Stomach (tissue), 4 donors: Measurements from ENCODE around the gene RNF7.

ENCODE experiments used
- POLR2A ChIP-seq, 4 donors: fragments of 450-650 bp; IDR thresholded peaks; one replicate each; pipeline ENCODE4 v1.6.1; 2016; ENCODE audit warnings: antibody characterized with exemption in 4 of 4, control low read depth in 2 of 4, mild to moderate bottlenecking in 1 of 4, moderate library complexity in 1 of 4
- POLR2AphosphoS5 ChIP-seq, 3 donors: sonication (generic); formaldehyde crosslinking; IDR thresholded peaks; one replicate each; pipeline ENCODE4 v1.6.1; 2016; ENCODE audit warnings: antibody characterized with exemption in 3 of 3
- TF ChIP-seq, protein P1 (sequence below), 7 experiments: fragments of 450-650 bp in 4 of 7; fragments of 200-600 bp in 3 of 7; sonication (generic) in 3 of 7; IDR thresholded peaks; one replicate each; pipeline ENCODE4 v1.5.1; 2016 to 2019; ENCODE audit warnings: antibody characterized with exemption in 7 of 7, control low read depth in 2 of 7, mild to moderate bottlenecking in 1 of 7

DNA sequence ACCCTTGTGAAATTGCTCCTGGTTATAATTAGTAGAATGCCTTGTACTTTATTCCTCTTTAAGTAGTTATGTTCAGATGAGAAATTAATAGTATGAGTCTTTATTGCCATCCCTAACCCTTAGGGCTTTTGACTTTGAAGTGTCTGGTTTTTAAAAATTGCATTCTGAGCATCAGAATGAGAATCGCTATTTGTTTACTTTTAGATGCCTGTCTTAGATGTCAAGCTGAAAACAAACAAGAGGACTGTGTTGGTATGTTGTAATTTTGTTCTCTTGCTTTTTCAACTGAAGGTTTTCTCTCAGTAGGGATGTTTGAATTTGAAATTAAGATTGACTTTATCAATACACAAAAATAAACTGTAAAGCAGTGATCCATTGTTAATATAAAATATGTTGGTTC lies 5.2 kb downstream of the RNF7 start:
- TF ChIP-seq POLR2AphosphoS5 (IDR thresholded peaks at IDR 0.05), result no peak
- TF ChIP-seq, protein P1, sequence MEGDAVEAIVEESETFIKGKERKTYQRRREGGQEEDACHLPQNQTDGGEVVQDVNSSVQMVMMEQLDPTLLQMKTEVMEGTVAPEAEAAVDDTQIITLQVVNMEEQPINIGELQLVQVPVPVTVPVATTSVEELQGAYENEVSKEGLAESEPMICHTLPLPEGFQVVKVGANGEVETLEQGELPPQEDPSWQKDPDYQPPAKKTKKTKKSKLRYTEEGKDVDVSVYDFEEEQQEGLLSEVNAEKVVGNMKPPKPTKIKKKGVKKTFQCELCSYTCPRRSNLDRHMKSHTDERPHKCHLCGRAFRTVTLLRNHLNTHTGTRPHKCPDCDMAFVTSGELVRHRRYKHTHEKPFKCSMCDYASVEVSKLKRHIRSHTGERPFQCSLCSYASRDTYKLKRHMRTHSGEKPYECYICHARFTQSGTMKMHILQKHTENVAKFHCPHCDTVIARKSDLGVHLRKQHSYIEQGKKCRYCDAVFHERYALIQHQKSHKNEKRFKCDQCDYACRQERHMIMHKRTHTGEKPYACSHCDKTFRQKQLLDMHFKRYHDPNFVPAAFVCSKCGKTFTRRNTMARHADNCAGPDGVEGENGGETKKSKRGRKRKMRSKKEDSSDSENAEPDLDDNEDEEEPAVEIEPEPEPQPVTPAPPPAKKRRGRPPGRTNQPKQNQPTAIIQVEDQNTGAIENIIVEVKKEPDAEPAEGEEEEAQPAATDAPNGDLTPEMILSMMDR (IDR thresholded peaks at IDR 0.05), result no peak
- TF ChIP-seq POLR2A (IDR thresholded peaks at IDR 0.05), result no peak
